DND-41 (cell line): ENCODE data around the gene CASTOR1.

Experiments used
- ATAC-seq: fragments of 200-7000 bp; cut with Tn5 transposase; 3 replicates; pipeline ENCODE4 v1.9.1; 2021; ENCODE audit warnings: low read depth; ENCODE audit not compliant: insufficient read depth
- DNase-seq: peaks from one replicate; pipeline ENCODE4 v3.0.0-alpha.2; 2020
- H2AFZ ChIP-seq: 2 replicates; pipeline ENCODE4 v1.6.0; 2012; ENCODE audit warnings: low read depth, low read length
- H3K27ac ChIP-seq: 2 replicates; pipeline ENCODE4 v1.5.1; 2012; ENCODE audit warnings: low read length, inconsistent platforms
- H3K27me3 ChIP-seq: fragments of 200-600 bp; sonication (generic); 2 replicates; pipeline ENCODE4 v1.6.0; 2012; ENCODE audit warnings: low read length, mild to moderate bottlenecking, inconsistent platforms; ENCODE audit not compliant: insufficient read depth, poor library complexity
- H3K36me3 ChIP-seq: 2 replicates; pipeline ENCODE4 v1.5.1; 2012; ENCODE audit warnings: low read length, inconsistent platforms; ENCODE audit not compliant: insufficient read depth
- H3K4me1 ChIP-seq: 2 replicates; pipeline ENCODE4 v1.5.1; 2012; ENCODE audit warnings: mild to moderate bottlenecking, low read length; ENCODE audit not compliant: insufficient read depth
- H3K4me2 ChIP-seq: 2 replicates; pipeline ENCODE4 v1.6.0; 2012; ENCODE audit warnings: mild to moderate bottlenecking, moderate library complexity, low read length, inconsistent platforms; ENCODE audit not compliant: insufficient read depth
- H3K4me3 ChIP-seq, 2 experiments: fragments of 200-600 bp in 1 of 2; shearing (Covaris generic) in 1 of 2; 2 replicates each; pipeline ENCODE4 v1.5.1; 2012 to 2016; ENCODE audit warnings: inconsistent platforms in 2 of 2, low read length in 2 of 2, mild to moderate bottlenecking in 2 of 2, low read depth in 1 of 2, moderate library complexity in 1 of 2
- H3K79me2 ChIP-seq: 2 replicates; pipeline ENCODE4 v1.6.0; 2012; ENCODE audit warnings: low read length, inconsistent platforms; ENCODE audit not compliant: insufficient read depth
- H3K9ac ChIP-seq: 2 replicates; pipeline ENCODE4 v1.6.0; 2012; ENCODE audit warnings: low read depth, mild to moderate bottlenecking, inconsistent platforms, low read length, moderate library complexity
- H3K9me3 ChIP-seq: 2 replicates; pipeline ENCODE4 v1.5.1; 2012; ENCODE audit warnings: low read length, moderate library complexity, mild to moderate bottlenecking, inconsistent platforms; ENCODE audit not compliant: insufficient read depth, severe bottlenecking
- H4K20me1 ChIP-seq: 2 replicates; pipeline ENCODE4 v1.6.0; 2012; ENCODE audit warnings: low read length; ENCODE audit not compliant: insufficient read depth
- CTCF ChIP-seq: IDR thresholded peaks from 2 replicates; pipeline ENCODE4 v1.5.1; 2012; ENCODE audit warnings: borderline replicate concordance, low read length, moderate library complexity, mild to moderate bottlenecking; ENCODE audit not compliant: poor library complexity, severe bottlenecking; ENCODE audit errors: extremely low read depth
- EZH2 ChIP-seq: IDR thresholded peaks from 3 replicates; pipeline ENCODE4 v1.6.1; 2012; ENCODE audit warnings: borderline replicate concordance, low read depth, mild to moderate bottlenecking, moderate library complexity, low read length, inconsistent platforms; ENCODE audit not compliant: severe bottlenecking

CASTOR1 gene

DNA sequence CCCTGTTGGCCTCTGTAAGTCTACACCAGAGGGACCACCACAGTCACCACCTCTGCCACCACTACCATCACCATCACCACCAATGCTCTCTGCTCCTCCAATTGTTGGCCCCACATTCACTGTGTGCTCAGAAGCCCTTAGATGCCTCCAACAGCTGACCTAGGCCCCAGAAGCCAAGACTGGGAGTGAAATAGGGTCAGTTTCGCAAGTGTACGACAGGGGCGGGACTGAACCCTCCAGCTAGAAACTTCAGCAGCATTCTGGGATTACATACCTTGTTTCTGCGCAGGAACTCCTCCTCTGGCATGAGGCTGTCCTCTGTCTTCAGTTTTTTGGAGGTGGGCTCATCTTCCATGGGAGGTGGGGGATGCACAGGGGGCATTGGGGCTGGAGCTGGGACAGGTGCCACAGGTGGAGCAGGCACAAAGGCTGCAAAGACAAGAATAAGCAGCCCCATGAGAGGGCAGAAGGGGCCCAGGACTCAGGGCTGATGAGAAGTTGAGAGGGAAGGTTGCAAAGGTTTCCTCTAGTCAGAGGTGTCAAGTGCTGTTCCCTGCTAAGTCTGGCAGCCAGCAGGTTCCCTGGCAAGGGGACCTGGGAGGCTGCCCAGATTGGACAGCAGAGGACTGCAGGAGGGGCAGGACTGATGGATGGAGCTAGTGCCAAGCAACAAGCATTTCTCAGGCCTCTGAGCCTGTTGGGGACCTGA is 47.6 kb upstream of the CASTOR1 start:
- Histone ChIP-seq H3K27me3 (no peaks in the 10 kb centered on the region), H3K9ac (no peak overlapping the region), H3K36me3 (peaks cover 96% of the 10 kb centered on the region), H2AFZ (no peak overlapping the region), H3K4me2 (no peak overlapping the region), H3K79me2 (no peaks in the 10 kb centered on the region), H3K27ac (no peak overlapping the region), H4K20me1 (peaks cover 3% of the 10 kb centered on the region; the same call in 1 of the 2 replicates), H3K9me3 (no peaks in the 10 kb centered on the region), H3K4me3 (no peak overlapping the region), H3K4me1 (no peaks in the 10 kb centered on the region)
- TF ChIP-seq CTCF (no peak), EZH2 (no peak)
- DNase-seq = no peak
- no peak for ATAC-seq

GRCh38 chr22:30335236-30335635 is 45.9 kb upstream of the CASTOR1 start:
- H3K27ac ChIP-seq = no peak overlapping the region
- H3K36me3 ChIP-seq = peaks cover 90% of the 10 kb centered on the region
- no peaks in the 10 kb centered on the region for H3K79me2 ChIP-seq
- no peak for DNase-seq
- H3K4me1 ChIP-seq = no peaks in the 10 kb centered on the region
- H3K9me3 ChIP-seq = no peaks in the 10 kb centered on the region
- no peak overlapping the region for H3K4me2 ChIP-seq
- H3K27me3 ChIP-seq = no peaks in the 10 kb centered on the region
- TF ChIP-seq CTCF (no peak), EZH2 (no peak)
- H4K20me1 ChIP-seq = peaks cover 3% of the 10 kb centered on the region; the same call in 1 of the 2 replicates
- ATAC-seq = no peak
- no peak overlapping the region for H3K4me3 ChIP-seq
- no peak overlapping the region for H3K9ac ChIP-seq
- H2AFZ ChIP-seq = no peak overlapping the region

DNA sequence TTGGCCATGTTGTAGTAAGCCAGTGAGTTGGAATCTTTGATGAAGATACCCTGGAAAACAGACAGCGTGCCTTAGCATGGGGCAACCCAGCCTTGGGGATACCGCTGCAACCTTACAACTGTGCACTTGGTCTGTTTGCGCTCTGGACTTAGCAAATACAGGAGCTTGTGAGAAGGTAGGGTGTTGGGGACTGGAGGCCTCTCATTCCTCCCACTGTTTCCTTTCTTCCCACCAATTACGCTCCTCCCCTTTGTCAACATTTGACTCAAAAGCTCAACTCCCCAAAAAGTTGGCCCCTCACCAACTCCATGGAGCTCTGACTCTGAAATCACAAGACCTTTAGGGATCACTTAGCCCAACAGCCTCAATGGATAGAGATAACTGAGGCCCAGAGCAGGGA is 45.3 kb upstream of the CASTOR1 start:
- Histone ChIP-seq H3K4me3 (no peak overlapping the region), H3K27ac (no peak overlapping the region), H4K20me1 (peaks cover 3% of the 10 kb centered on the region; the same call in 1 of the 2 replicates), H3K36me3 (peaks cover 84% of the 10 kb centered on the region), H3K79me2 (no peaks in the 10 kb centered on the region), H3K9ac (no peak overlapping the region), H2AFZ (no peak overlapping the region), H3K4me2 (no peak overlapping the region), H3K27me3 (no peaks in the 10 kb centered on the region), H3K9me3 (no peaks in the 10 kb centered on the region), H3K4me1 (no peaks in the 10 kb centered on the region)
- no peak for TF ChIP-seq EZH2
- no peak for TF ChIP-seq CTCF
- DNase-seq (no peak), ATAC-seq (no peak)
